GM18951 (cell line): Measurements from ENCODE around the gene DHRS3.
"Not testable (repeated sequence)": the region's sequence is repeated elsewhere in the genome, so short reads cannot be mapped to it uniquely, and the experiment has no call there.

Experiments used
- POLR2A ChIP-seq: IDR thresholded peaks from 4 replicates; pipeline ENCODE4 v1.6.1; 2011; ENCODE audit warnings: mild to moderate bottlenecking; ENCODE audit not compliant: insufficient read length, insufficient read depth; ENCODE audit errors: extremely low read depth
- in situ Hi-C: fragments of 300-500 bp; cut with MboI; formaldehyde crosslinking; loops from one replicate; pipeline ENCODE4 v1.12.0; 2022; ENCODE audit warnings: low sequenced_read_pairs, mixed read lengths, inconsistent platforms; ENCODE audit not compliant: unreplicated experiment

The DHRS3 gene

DNA sequence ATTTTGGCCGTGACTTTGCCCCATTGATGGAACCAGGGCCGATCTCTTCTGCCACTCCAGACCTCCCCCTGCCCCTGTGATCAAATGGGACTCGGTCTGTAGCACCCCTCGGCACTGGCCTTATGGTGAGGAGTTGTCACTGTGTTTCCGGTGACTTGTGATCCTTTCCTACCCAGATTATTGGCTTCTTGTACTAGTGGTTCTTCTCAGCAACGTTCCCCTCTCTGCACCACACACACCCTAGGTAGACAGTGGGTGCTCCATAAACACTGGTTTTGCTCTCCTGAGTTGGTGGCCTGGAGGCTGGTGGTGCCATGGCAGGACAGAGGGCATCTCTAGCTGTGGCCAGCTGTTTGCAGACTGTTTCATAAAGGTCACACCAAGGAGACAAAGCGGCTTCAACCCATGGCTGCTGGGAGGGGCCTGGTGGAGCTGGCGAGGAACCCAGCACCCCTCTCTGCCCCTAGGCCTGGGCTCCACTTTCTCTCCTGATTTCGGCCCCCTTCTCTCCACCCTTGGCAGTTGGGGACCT is 50.7 kb downstream of the DHRS3 start:
- in situ Hi-C loops: no loop called here
- no peak for TF ChIP-seq POLR2A

DNA sequence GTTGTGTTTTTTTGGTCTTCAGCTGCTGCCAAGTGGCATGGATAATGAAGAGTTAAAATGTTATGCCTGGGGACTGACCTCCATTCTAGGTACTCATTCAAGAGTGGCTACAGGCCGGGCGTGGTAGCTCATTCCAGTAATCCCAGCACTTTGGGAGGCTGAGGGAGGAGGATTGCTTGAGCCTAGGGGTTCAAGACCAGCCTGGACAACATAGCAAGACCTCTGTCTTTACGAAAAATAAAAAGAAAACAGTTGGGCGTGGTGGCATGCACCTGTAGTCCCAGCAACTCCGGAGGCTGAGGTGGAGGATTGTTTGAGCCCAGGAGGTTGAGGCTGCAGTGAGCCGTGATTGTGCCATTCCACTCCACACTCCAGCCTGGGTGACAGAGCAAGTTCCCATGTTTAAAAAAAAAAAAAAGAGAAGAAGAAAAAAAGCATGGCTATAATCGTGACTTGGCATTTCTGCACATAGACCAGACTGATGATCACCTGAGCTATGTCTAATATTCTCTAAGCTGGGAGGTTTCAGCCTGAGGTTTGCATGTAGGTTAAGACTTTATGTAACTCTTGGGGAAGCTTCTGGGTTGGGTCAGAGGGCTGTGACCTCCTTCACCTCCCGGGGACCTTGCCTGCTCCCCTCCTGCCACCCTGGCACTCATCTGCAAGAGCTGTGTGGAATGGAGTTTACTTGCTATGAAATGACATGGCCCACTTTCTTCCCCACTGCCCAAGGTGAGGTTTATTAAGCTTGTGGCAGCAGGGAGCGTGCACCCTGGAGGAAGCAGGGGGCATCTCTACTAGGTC is 51.3 kb downstream of the DHRS3 start:
- TF ChIP-seq POLR2A: no peak
- in situ Hi-C loops: no loop called here

DNA sequence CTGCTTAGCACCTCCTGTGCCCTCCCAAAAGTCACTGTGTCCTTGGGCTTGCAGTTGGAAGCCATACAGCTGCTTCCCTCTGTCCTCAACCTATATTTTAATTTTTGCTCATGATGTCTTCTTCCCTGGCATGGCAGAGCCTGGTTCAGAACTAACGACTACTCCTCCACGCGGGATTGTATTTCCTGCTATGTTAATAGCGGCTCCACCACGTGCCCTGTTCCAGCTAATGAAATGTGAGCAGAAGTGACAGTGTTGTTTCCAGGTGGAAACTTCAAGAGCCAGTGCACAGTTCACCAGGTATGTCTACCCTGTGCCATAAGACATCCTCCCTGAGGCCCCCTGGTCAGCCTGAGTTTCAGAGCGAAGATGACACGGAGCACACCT is 52.1 kb downstream of the DHRS3 start:
- in situ Hi-C loops: no loop called here
- no peak for TF ChIP-seq POLR2A

DNA sequence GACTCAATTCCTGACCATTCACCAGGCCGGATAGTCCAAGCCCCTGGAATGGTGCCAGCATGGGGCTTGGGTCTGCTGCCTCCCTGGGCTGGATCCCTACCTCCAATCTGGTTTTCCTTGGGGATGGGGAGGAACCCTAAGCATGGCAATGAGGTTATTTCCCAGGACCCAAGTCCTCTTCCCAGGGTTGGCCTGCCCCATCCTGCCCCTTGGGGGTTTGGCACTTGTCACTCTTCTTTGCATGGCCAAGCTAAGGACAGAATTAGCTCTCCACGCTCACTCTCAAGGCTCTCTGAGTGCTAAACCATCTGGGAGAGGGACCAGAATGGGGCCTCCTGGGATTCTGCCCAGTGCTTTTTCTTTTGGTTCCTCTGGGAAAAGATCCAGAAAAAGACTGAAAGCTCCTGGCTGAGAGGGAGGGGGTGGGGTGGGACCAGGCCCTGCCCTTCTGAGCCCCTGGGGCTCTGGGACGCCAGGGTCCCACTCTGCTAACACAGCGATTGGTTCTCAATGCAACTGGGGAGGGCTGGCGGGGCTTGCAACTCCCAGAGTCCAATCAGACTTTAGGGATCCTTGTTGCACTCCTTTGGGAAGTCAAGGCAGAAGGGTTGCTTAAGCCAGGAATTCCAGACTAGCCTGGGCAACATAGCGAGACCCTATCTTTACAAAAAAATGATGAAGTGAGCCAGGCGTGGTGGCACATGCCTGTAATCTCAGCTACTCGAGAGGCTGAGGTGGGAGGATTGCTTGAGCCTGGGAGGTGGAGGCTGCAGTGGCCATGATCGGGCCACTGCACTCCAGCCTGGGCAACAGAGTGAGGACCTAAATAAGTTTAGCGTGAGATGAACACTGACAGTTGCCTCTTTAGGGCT is 52.7 kb downstream of the DHRS3 start:
- no peak for TF ChIP-seq POLR2A
- in situ Hi-C loops: no loop called here

DNA sequence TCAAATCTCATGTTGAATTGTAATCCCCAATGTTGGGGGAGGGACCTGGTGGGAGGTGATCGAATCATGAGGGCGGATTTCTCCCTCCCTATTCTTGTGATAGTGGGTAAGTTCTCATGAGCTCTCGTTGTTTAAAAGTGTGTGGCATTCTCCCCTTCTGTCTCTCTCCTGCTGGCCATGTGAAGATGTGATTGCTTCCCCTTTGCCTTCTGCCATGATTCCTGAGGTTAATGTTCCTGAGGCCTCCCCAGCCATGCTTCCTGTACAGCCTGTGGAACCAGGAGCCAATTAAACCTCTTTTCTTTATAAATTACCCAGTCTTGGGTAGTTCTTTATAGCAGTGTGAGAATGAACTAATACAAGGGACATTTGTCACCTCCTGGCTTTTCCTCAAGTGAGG is 53.8 kb downstream of the DHRS3 start:
- in situ Hi-C loops: not testable (repeated sequence)

DNA sequence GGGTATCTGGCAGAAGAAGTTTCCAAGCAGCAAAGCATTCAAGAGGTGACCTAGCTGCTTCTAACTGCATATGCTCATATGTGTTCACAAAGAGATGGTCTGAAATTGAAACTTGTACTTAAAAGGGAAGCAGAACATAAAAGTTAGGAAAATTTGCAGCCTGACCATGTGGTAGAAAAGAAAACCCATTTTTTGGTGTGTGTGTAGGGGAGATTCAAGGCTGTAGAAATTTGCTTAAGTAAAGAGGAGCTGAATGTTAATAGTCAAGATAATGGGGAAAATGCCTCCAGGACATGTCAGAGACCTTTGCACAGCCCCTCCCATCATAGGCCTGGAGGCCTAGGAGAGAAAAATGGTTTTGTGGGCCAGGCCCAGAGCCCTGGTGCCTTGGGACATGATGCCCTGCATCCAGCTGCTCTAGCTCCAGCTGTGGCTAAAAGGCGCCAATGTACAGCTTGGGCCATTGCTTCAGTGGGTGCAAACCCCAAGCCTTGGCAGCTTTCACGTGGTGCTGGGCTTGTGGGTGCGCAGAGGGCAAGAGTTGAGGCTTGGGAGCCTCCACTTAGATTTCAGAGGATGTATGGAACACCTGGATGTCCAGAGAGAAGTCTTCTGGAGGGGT is 54.9 kb downstream of the DHRS3 start:
- in situ Hi-C loops: no loop called here
- no peak for TF ChIP-seq POLR2A

DNA sequence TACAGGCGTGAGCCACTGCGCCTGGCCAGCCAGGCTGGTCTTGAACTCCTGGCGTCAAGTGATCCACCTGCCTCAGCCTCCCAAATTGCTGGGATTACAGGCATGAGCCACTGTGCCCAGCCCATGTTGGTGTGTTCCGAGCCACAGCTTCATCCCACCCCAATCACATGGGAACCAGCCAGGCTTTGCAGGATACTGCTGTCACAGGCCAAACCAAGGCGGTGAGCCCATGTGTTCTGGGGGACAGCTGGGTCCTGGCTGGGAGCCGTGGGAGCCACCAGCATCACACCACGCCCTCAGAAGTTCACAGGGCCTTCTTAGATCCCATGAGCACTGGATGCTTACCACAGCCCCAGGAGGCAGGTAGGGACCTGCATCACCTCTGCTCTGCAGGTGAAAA is 56.9 kb downstream of the DHRS3 start:
- in situ Hi-C loops: no loop called here
- TF ChIP-seq POLR2A: no peak

DNA sequence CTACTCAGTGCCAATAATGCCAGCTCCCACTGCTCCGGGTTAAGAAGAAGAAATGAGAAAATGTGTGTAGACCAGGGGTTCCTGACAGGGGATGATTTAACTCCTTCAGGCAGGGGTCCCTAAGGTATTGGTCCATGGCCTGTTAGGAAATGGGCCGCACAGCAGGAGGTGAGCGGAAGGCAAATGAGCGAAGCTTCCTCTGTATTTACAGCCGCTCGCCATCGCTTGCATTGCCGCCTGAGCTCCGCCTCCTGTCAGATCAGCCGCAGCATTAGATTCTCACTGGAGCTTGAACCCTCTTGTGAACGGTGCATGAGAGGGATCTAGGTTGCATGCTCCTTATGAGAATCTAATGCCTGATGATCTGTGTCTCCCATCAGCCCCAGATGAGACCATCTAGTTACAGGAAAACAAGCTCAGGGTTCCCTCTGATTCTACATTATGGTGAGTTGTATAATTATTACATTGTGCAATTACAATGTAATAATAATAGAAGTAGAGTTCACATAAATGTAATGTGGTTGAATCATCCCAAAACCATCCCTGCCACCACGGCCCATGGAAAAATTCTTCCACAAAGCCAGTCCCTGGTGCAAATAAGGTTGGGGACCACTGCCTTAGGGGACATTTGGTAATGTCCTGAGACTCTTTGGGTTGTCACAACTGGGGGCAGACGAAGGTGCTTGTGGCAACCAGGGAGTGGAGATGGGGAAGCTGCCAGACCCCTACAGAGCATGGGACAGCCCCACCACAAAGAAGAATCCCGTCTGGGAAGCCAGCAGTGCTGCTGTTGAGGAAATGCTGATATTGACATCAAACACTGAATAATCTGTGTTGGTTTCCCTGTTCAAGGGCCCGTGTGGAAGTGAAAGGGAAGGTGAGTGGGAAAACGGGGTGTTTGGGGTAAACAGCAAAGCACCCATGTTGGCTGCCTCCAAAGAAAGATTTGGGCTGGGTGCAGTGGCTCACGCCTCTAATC is 60.8 kb downstream of the DHRS3 start:
- in situ Hi-C loops: no loop called here
- no peak for TF ChIP-seq POLR2A

DNA sequence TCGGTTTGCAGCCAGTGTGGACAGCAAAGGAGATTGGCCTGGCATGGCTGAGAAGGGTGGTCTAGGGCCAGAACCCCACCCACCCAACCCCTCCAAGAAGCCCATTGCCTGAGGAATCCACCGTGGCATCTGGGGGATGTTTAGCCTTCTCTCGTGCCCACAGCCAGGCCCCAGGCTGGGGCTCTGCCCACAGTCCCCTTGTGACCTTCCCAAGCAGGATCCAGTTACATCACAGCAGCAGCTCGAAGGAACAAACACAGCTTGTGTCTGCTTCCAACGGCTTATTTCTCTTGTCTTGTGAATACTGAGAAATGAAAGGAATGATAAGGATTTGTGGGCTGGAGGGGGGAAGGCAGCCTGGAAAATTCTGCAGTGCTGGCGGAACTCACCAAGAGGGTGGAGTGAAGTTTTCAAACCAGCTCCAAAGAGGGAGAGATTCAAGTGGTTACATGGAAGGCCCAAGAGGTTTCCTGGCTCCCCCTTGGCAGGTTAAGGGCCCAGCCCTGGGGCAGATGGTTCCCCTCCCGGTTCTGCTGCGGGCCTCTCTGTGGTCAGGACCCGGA is 61.6 kb downstream of the DHRS3 start:
- in situ Hi-C loops: no loop called here
- TF ChIP-seq POLR2A: no peak

DNA sequence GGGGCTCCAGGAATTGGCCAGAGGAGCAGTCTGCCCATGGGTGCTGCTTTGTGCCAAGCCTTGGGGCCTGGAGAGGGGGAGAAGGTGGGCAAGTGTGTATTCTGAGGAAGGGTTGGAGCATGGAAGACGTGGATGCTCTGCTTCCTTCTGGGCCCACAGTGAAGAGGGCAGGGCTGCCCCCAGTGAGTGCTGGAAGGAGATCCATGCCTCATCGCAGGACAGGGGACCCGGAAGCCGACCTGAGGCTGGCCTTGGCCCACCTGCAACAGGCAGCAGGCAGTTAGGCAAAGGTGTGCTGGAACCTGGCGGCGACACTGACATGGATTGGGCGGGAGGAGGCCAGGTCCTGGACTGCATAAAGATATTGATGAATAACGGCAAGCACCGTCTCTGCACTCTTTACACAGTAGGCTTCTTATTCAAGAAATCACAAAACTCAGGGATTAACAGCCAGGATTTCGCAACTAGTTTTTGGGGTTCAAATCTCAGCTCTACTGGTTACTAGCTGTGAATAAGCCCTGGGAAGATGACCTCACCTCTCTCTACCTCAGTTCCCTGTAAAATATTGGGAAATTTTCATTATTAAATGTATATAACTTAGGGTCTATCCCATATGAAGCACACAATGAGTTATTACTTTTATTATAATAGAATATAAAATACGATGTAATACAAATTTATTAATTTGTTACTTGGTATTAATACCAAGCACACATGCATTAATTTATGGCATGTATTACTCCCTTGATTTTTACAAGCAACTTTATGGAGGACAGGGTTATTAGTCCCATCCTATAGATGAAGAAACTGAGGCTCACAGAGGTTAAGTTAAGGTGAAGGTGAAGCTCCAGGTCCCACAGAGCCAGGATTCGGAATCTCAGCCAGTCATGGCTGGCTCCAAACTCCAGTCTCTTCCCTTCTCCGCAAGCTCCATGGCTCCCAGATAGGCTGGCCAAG is 62.3 kb downstream of the DHRS3 start:
- no peak for TF ChIP-seq POLR2A
- in situ Hi-C loops: no loop called here
